Tibial nerve (tissue), 4 donors: ENCODE data around the gene PLSCR2.

Experiments used
- CTCF ChIP-seq, 5 experiments: fragments of 200-600 bp in 3 of 5; fragments of 450-650 bp in 2 of 5; sonication (generic) in 3 of 5; IDR thresholded peaks; one replicate each; pipeline ENCODE4 v1.5.1; 2016 to 2019; ENCODE audit warnings: antibody characterized with exemption in 5 of 5, mild to moderate bottlenecking in 3 of 5, moderate library complexity in 2 of 5
- EP300 ChIP-seq, 2 donors: sonication (generic); formaldehyde crosslinking; IDR thresholded peaks; one replicate each; pipeline ENCODE4 v1.6.1; 2017; ENCODE audit warnings: antibody characterized with exemption in 2 of 2, mild to moderate bottlenecking in 1 of 2
- POLR2A ChIP-seq, 2 donors: fragments of 450-650 bp; IDR thresholded peaks; one replicate each; pipeline ENCODE4 v1.6.1; 2017; ENCODE audit warnings: antibody characterized with exemption in 2 of 2, mild to moderate bottlenecking in 2 of 2, moderate library complexity in 2 of 2

GRCh38 chr3:146431240-146431639, 38.1 kb downstream of the PLSCR2 start:
- TF ChIP-seq POLR2A (IDR thresholded peaks at IDR 0.05) (no peak), CTCF (IDR thresholded peaks at IDR 0.05) (no peak), EP300 (IDR thresholded peaks at IDR 0.05) (no peak)
